ENCODE results near the gene RTN4R.

DNA sequence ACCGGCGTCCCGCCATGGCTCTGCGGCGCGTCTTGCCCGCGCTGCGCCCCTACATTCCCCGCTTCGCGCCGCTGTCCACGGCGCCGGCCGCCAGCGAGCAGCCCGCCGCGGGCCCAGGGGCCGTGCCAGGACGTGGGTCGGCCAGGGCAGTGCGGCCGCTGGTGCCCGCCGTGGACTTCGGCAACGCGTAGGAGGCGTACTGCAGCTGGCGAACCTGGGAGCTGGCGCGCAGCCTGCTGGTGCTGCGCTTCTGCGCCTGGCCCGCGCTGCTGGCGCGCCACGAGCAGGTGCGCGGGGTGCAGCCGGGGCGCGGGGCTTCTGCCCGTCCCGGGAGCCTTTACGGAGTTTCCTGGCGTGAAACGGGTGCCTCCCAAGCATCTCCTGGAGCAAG is 31.6 kb upstream of the RTN4R start:
- TF ChIP-seq, protein P1, sequence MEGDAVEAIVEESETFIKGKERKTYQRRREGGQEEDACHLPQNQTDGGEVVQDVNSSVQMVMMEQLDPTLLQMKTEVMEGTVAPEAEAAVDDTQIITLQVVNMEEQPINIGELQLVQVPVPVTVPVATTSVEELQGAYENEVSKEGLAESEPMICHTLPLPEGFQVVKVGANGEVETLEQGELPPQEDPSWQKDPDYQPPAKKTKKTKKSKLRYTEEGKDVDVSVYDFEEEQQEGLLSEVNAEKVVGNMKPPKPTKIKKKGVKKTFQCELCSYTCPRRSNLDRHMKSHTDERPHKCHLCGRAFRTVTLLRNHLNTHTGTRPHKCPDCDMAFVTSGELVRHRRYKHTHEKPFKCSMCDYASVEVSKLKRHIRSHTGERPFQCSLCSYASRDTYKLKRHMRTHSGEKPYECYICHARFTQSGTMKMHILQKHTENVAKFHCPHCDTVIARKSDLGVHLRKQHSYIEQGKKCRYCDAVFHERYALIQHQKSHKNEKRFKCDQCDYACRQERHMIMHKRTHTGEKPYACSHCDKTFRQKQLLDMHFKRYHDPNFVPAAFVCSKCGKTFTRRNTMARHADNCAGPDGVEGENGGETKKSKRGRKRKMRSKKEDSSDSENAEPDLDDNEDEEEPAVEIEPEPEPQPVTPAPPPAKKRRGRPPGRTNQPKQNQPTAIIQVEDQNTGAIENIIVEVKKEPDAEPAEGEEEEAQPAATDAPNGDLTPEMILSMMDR (IDR thresholded peaks at IDR 0.05; ENCODE audit: low read depth, low read length) = no peak
- TF ChIP-seq POLR2A (IDR thresholded peaks at IDR 0.05; ENCODE audit: extremely low read depth, insufficient read length) = no peak
- TF ChIP-seq, protein P2, sequence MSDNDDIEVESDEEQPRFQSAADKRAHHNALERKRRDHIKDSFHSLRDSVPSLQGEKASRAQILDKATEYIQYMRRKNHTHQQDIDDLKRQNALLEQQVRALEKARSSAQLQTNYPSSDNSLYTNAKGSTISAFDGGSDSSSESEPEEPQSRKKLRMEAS (IDR thresholded peaks at IDR 0.05; ENCODE audit: low read depth, low read length) = no peak

Data from NB4 (cell line).